ENCODE data around the gene WSB1. TPM values are rescaled to one million over a fixed set of nuclear protein-coding genes. Genes with fewer than 3 reads are reported as not detected.
A peak's percentile ranks its signal among the peaks of the same experiment; 100 is the strongest.

WSB1 gene
- total RNA-seq, 1 experiment from 2014 or later = 93.1 TPM

- CTCF ChIA-PET = interaction anchor here (1.1 kb wide), 1 partner anchor 37 kb away, joined by 4 read pairs; the partner anchor contains the start of gene WSB1
- Mint-ChIP-seq H3K9me3 (ENCODE audit: unreplicated experiment) (no peaks in the 10 kb centered on the region), H3K4me3 (ENCODE audit: unreplicated experiment) (no peak overlapping the region), H3K36me3 (ENCODE audit: insufficient read depth, unreplicated experiment) (no peaks in the 10 kb centered on the region), H3K27ac (ENCODE audit: low read depth, unreplicated experiment) (no peak overlapping the region), H3K4me1 (ENCODE audit: insufficient read depth, unreplicated experiment) (peaks cover 8% of the 10 kb centered on the region), H3K27me3 (ENCODE audit: insufficient read depth, unreplicated experiment) (no peaks in the 10 kb centered on the region)
- no TSS peak for BruUV-seq (replicated peaks)
- TF ChIP-seq CTCF (IDR thresholded peaks at IDR 0.05; ENCODE audit: unreplicated experiment) = no peak
- DNase-seq (ENCODE audit: unreplicated experiment) = peak; percentile 54
- intact Hi-C loops (cut with micrococcal nuclease) = no loop called here
- POLR2A ChIA-PET = interaction anchor here (1.0 to 4.3 kb wide), 2 partner anchors 38 to 48 kb away, joined by 3 to 47 read pairs; partner anchors contain the start of gene WSB1
Observed at GRCh38 chr17:27256225-27257030, 37.5 kb upstream of the WSB1 start.

GRCh38 chr17:27257031-27257357 lies 36.9 kb upstream of the WSB1 start:
- no peaks in the 10 kb centered on the region for H3K36me3 Mint-ChIP-seq (ENCODE audit: insufficient read depth, unreplicated experiment)
- no peaks in the 10 kb centered on the region for H3K9me3 Mint-ChIP-seq (ENCODE audit: unreplicated experiment)
- no TSS peak for BruUV-seq (replicated peaks)
- ChIA-PET POLR2A (interaction anchor here (0.7 to 4.3 kb wide), 2 partner anchors 37 to 39 kb away, joined by 4 to 47 read pairs; partner anchors contain the start of gene WSB1), CTCF (interaction anchor here (1.0 to 2.0 kb wide), 2 partner anchors 11 to 23 kb away, joined by 3 to 8 read pairs; no protein-coding TSS in a partner anchor)
- peaks cover 8% of the 10 kb centered on the region for H3K4me1 Mint-ChIP-seq (ENCODE audit: insufficient read depth, unreplicated experiment)
- H3K27ac Mint-ChIP-seq (ENCODE audit: low read depth, unreplicated experiment) = no peak overlapping the region
- no peak for TF ChIP-seq CTCF (IDR thresholded peaks at IDR 0.05; ENCODE audit: unreplicated experiment)
- intact Hi-C loops (cut with micrococcal nuclease) = no loop called here
- no peak overlapping the region for H3K4me3 Mint-ChIP-seq (ENCODE audit: unreplicated experiment)
- H3K27me3 Mint-ChIP-seq (ENCODE audit: insufficient read depth, unreplicated experiment) = no peaks in the 10 kb centered on the region
- DNase-seq (ENCODE audit: unreplicated experiment) = no peak

- no peak for TF ChIP-seq CTCF (IDR thresholded peaks at IDR 0.05; ENCODE audit: unreplicated experiment)
- BruUV-seq (replicated peaks) = no TSS peak
- POLR2A ChIA-PET = interaction anchor here (4.3 kb wide), 1 partner anchor 35 kb away, joined by 47 read pairs; the partner anchor contains the start of gene WSB1
- H3K27ac Mint-ChIP-seq (ENCODE audit: low read depth, unreplicated experiment) = no peak overlapping the region
- DNase-seq (ENCODE audit: unreplicated experiment) = no peak
- H3K36me3 Mint-ChIP-seq (ENCODE audit: insufficient read depth, unreplicated experiment) = no peaks in the 10 kb centered on the region
- H3K9me3 Mint-ChIP-seq (ENCODE audit: unreplicated experiment) = no peaks in the 10 kb centered on the region
- CTCF ChIA-PET = interaction anchor here (0.6 to 1.4 kb wide), 3 partner anchors 14 to 33 kb away, joined by 3 to 4 read pairs (median 3); no protein-coding TSS in a partner anchor
- H3K4me1 Mint-ChIP-seq (ENCODE audit: insufficient read depth, unreplicated experiment) = peaks cover 8% of the 10 kb centered on the region
- intact Hi-C loops (cut with micrococcal nuclease) = no loop called here
- H3K4me3 Mint-ChIP-seq (ENCODE audit: unreplicated experiment) = no peak overlapping the region
- H3K27me3 Mint-ChIP-seq (ENCODE audit: insufficient read depth, unreplicated experiment) = no peaks in the 10 kb centered on the region
Observed at GRCh38 chr17:27259356-27259755, 34.6 kb upstream of the WSB1 start.

DNA sequence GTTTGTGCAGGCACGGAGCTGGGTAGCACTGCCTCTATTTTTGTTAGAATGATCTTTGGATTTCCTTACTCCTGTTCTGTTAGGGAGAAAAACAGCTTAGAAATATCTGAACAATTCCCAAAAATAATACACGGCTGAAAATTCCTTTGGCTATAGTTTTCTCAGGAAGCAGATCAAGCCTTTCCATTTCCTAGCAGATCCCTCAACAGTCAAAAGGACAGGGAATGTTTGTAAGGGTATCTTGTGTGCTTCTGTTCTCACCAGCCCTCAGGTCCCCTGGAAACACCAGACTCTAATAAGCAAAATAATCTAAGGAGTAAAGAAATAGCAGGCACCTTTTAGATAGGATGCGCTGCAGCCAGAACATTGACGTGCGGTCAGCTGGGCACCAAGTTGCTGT lies 30.5 kb upstream of the WSB1 start:
- Mint-ChIP-seq H3K4me1 (ENCODE audit: insufficient read depth, unreplicated experiment) (peaks cover 3% of the 10 kb centered on the region), H3K27ac (ENCODE audit: low read depth, unreplicated experiment) (no peak overlapping the region), H3K36me3 (ENCODE audit: insufficient read depth, unreplicated experiment) (no peaks in the 10 kb centered on the region), H3K27me3 (ENCODE audit: insufficient read depth, unreplicated experiment) (peaks cover under 1% of the 10 kb centered on the region), H3K4me3 (ENCODE audit: unreplicated experiment) (no peak overlapping the region), H3K9me3 (ENCODE audit: unreplicated experiment) (no peaks in the 10 kb centered on the region)
- ChIA-PET POLR2A (interaction anchor here (1.1 kb wide), 1 partner anchor 26 kb away, joined by 3 read pairs; no protein-coding TSS in a partner anchor), CTCF (interaction anchor here (1.0 to 1.6 kb wide), 3 partner anchors 27 to 91 kb away, joined by 3 to 5 read pairs (median 3); no protein-coding TSS in a partner anchor)
- intact Hi-C loops (cut with micrococcal nuclease) = no loop called here
- no peak for DNase-seq (ENCODE audit: unreplicated experiment)
- no peak for TF ChIP-seq CTCF (IDR thresholded peaks at IDR 0.05; ENCODE audit: unreplicated experiment)
- BruUV-seq (replicated peaks) = no TSS peak
